ENCODE results near the gene TBC1D22B.

- TF ChIP-seq POLR2A (IDR thresholded peaks at IDR 0.05) (no peak), CTCF (IDR thresholded peaks at IDR 0.05) (no peak), POLR2AphosphoS5 (IDR thresholded peaks at IDR 0.05) (no peak), EP300 (IDR thresholded peaks at IDR 0.05) (no peak)
Measured at GRCh38 chr6:37316071-37316470, 58.5 kb downstream of the TBC1D22B start.
